MCF 10A (cell line): ENCODE measurements around the gene VAX1. TPM values are rescaled to one million over a fixed set of nuclear protein-coding genes. Genes with fewer than 3 reads are reported as not detected.

Experiments used
- BruUV-seq: library from RNA; stranded (reverse); fragments of 400-500 nt; replicated peaks from 2 replicates; lab custom pipeline; 2021; lab: Mats Ljungman, UMichigan
- CTCF ChIA-PET: fragments of 300-600 bp; sonication (Branson Sonifier 250); formaldehyde crosslinking; extraction: SDS; loops from one replicate; lab custom pipeline; 2021; ENCODE audit warnings: antibody characterized with exemption, inconsistent platforms; lab: Yijun Ruan, JAX
- POLR2A ChIA-PET: fragments of 300-600, 350-650 bp; sonication (Branson Sonifier 250); formaldehyde crosslinking; extraction: SDS; loops from one replicate; lab custom pipeline; 2020; ENCODE audit warnings: antibody characterized with exemption, inconsistent platforms; lab: Yijun Ruan, JAX
- DNase-seq: peaks from one replicate; pipeline ENCODE4 v3.0.0-alpha.2; 2018; ENCODE audit not compliant: unreplicated experiment
- H3K27ac Mint-ChIP-seq: one replicate; pipeline ENCODE4 v1.8.0; 2022; ENCODE audit warnings: mild to moderate bottlenecking, low read depth, mixed read lengths; ENCODE audit not compliant: unreplicated experiment
- H3K27me3 Mint-ChIP-seq: one replicate; pipeline ENCODE4 v1.8.0; 2022; ENCODE audit warnings: mixed read lengths; ENCODE audit not compliant: insufficient read depth, unreplicated experiment
- H3K36me3 Mint-ChIP-seq: one replicate; pipeline ENCODE4 v1.8.0; 2022; ENCODE audit warnings: mild to moderate bottlenecking, moderate library complexity, mixed read lengths; ENCODE audit not compliant: insufficient read depth, unreplicated experiment
- H3K4me1 Mint-ChIP-seq: one replicate; pipeline ENCODE4 v1.8.0; 2022; ENCODE audit warnings: mixed read lengths; ENCODE audit not compliant: insufficient read depth, unreplicated experiment
- H3K4me3 Mint-ChIP-seq: one replicate; pipeline ENCODE4 v1.8.0; 2022; ENCODE audit warnings: mild to moderate bottlenecking, moderate library complexity, mixed read lengths; ENCODE audit not compliant: unreplicated experiment
- H3K9me3 Mint-ChIP-seq: one replicate; pipeline ENCODE4 v1.8.0; 2022; ENCODE audit warnings: mixed read lengths; ENCODE audit not compliant: unreplicated experiment
- CTCF ChIP-seq: fragments of 200-600 bp; IDR thresholded peaks from one replicate; pipeline ENCODE4 v1.8.0; 2022; ENCODE audit warnings: antibody characterized with exemption, mild to moderate bottlenecking; ENCODE audit not compliant: unreplicated experiment
- intact Hi-C: fragments of 100-400 bp; cut with micrococcal nuclease; formaldehyde crosslinking; loops from 2 replicates; pipeline ENCODE4 v1.14.1; 2022
- total RNA-seq: library from RNA; stranded (reverse); gene quantifications from 2 replicates; pipeline ENCODE4 v1.2.3, GENCODE V29; 2022

The VAX1 gene
- total RNA-seq, 1 experiment from 2014 or later = not detected

DNA sequence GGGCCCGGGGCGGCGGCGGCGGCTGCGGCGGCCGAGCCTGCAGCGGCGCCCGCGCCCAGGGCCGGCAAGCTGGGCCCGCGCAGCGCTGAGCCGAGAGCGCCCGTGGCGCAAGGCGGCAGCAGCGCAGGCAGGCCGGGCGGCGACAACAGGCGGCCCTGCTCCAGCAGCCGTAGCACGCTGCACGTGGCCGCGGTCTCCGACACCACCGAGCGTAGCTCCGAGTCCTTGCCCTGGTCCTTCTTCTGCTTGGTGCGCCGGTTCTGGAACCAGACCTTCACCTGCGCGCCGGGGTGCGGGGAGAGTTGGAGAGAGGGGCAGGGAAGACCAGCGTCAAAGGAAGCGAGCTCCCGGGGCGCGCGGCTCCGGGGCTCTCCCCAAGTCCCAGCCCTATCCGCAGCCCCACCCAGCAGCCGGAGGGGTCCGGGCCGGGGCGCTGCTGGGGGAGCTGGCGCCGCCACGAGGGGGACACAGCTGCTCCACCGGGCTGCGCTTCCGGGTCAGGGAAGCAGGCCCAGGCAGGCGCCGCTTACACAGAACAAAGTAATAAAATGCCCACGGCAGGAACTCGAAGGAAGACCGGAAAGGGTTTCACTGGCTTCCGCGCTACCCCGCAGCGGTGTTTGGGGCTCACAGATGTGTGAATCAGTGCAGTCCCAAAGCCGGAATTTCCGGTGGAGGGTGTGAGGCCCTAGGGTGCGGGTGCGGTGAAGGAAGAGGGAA lies 3.6 kb downstream of the VAX1 start:
- no peak for TF ChIP-seq CTCF
- Mint-ChIP-seq H3K4me1 (no peaks in the 10 kb centered on the region), H3K27ac (no peak overlapping the region), H3K4me3 (no peak overlapping the region), H3K27me3 (peaks cover 36% of the 10 kb centered on the region), H3K36me3 (no peaks in the 10 kb centered on the region), H3K9me3 (no peaks in the 10 kb centered on the region)
- POLR2A ChIA-PET = no interaction called here
- DNase-seq = no peak
- intact Hi-C loops = no loop called here
- CTCF ChIA-PET = interaction anchor here (0.7 kb wide), 1 partner anchor 214 kb away, joined by 3 read pairs; no protein-coding TSS in a partner anchor
- BruUV-seq = no TSS peak

- Mint-ChIP-seq H3K27me3 (peaks cover 41% of the 10 kb centered on the region), H3K36me3 (no peaks in the 10 kb centered on the region), H3K27ac (no peak overlapping the region), H3K9me3 (no peaks in the 10 kb centered on the region), H3K4me3 (no peak overlapping the region), H3K4me1 (no peaks in the 10 kb centered on the region)
- ChIA-PET POLR2A (no interaction called here), CTCF (interaction anchor here (0.7 kb wide), 1 partner anchor 214 kb away, joined by 3 read pairs; no protein-coding TSS in a partner anchor)
- intact Hi-C loops = no loop called here
- no peak for TF ChIP-seq CTCF
- no TSS peak for BruUV-seq
- DNase-seq = no peak
These were observed 4.1 kb downstream of the VAX1 start for GRCh38 chr10:117134056-117134305.

GRCh38 chr10:117133273-117134055 lies 4.6 kb downstream of the VAX1 start:
- Mint-ChIP-seq H3K36me3 (no peaks in the 10 kb centered on the region), H3K4me3 (no peak overlapping the region), H3K4me1 (no peaks in the 10 kb centered on the region), H3K27me3 (peaks cover 38% of the 10 kb centered on the region), H3K27ac (no peak overlapping the region), H3K9me3 (no peaks in the 10 kb centered on the region)
- DNase-seq = no peak
- CTCF ChIA-PET = interaction anchor here (0.7 kb wide), 1 partner anchor 213 kb away, joined by 3 read pairs; no protein-coding TSS in a partner anchor
- BruUV-seq = no TSS peak
- intact Hi-C loops = no loop called here
- TF ChIP-seq CTCF = no peak
- POLR2A ChIA-PET = no interaction called here

- H3K27ac Mint-ChIP-seq = no peak overlapping the region
- ChIA-PET CTCF (no interaction called here), POLR2A (no interaction called here)
- H3K4me3 Mint-ChIP-seq = no peak overlapping the region
- H3K27me3 Mint-ChIP-seq = peaks cover 36% of the 10 kb centered on the region
- intact Hi-C loops = no loop called here
- BruUV-seq = no TSS peak
- DNase-seq = no peak
- H3K4me1 Mint-ChIP-seq = no peaks in the 10 kb centered on the region
- no peaks in the 10 kb centered on the region for H3K9me3 Mint-ChIP-seq
- TF ChIP-seq CTCF = no peak
- no peaks in the 10 kb centered on the region for H3K36me3 Mint-ChIP-seq
These were observed 5.3 kb downstream of the VAX1 start for GRCh38 chr10:117132751-117133231.
